SHP77 (cell line): Measurements from ENCODE around the gene BARX2.
"Not testable (repeated sequence)": the region's sequence is repeated elsewhere in the genome, so short reads cannot be mapped to it uniquely, and the experiment has no call there.

Source experiments
- DNase-seq, 2 experiments: peaks; one replicate each; lab custom pipeline; 2025; lab: John Stamatoyannopoulos, UW

The BARX2 gene, protein sequence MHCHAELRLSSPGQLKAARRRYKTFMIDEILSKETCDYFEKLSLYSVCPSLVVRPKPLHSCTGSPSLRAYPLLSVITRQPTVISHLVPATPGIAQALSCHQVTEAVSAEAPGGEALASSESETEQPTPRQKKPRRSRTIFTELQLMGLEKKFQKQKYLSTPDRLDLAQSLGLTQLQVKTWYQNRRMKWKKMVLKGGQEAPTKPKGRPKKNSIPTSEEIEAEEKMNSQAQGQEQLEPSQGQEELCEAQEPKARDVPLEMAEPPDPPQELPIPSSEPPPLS

GRCh38 chr11:129375751-129376657 lies at the start of gene BARX2:
BARX2 (plus strand) TSS chr11:129375848; CDS start chr11:129376036, 188 bp downstream.
- DNase-seq, result no peak

- no peak for DNase-seq
Measured at GRCh38 chr11:129326921-129327320, 48.7 kb upstream of the BARX2 start.

DNA sequence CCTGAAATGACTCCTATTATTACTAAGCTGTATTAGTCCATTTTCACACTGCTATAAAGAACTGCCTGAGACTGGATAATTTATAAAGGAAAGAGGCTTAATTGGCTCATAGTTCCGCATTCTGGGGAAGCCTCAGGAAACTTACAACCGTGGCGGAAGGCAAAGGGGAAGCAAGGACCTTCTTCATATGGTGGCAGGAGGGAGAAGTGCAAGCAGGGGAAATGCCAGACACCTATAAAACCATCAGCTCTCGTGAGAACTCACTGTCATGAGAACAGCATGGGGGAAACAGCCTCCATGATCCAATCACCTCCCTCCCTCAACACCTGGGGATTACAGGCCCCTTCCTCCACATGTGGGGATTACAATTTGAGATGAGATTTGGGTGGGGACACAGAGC lies 47.9 kb upstream of the BARX2 start:
- not testable (repeated sequence) for DNase-seq

DNA sequence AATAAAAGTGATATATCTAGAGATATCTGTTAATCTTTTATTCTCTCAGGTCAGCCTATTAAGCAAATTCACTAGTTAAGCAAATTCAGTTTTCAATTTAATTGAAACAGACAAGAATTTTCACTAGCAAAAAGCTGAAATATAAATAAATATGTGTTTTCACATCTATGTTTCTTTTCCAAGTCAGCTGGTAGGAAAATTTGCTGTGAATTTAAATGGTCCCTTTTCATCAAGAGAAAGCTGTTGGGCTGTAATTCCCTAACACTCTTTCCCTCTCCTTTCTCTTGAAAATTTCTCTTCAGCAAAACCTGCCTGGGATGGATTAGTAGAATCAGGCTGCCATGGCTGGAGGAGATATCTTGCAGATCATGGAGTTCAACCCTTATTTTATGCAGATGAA lies 46.9 kb upstream of the BARX2 start:
- DNase-seq, result no peak

GRCh38 chr11:129331217-129331616 lies 44.4 kb upstream of the BARX2 start:
- no peak for DNase-seq

DNA sequence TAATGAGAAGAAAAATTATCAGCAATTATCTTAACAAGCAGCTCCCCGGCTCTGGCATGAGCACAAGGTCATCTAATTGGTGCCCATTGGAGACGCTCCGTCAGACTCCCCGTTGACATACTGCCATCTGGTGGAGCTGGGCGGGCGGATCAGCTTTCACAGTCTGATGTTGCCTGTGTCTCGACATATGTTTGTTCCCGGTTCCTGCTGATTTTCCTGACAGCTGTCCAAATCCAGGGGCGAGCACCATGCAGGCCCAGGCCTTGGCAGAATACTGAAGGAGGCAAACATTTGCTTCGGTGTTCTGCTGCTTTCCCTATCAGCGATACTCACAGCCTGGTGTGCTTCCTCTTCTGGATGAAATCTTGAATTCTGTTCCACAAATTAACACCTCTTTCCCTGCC lies 43.8 kb upstream of the BARX2 start:
- peak; percentile 86 to 91 for DNase-seq

DNA sequence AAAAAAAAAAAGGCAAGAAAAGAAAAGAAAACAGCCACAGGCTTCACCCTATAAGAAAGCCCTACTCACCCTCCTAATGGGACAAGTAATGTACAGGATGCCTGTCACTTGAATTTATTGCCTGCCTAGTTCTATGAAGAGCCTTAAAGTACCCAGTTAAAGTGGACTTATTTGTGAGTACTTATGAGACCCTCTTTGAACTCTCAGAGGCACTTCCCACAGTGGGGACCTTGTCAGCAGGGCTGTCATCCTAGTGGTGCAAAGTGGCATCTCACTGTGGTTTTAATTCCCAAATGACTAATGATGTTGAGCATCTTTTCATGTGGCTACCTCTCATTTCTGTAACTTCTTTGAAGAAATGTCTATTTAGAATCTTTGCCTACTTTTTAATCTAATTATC lies 41.8 kb upstream of the BARX2 start:
- DNase-seq, result no peak

DNA sequence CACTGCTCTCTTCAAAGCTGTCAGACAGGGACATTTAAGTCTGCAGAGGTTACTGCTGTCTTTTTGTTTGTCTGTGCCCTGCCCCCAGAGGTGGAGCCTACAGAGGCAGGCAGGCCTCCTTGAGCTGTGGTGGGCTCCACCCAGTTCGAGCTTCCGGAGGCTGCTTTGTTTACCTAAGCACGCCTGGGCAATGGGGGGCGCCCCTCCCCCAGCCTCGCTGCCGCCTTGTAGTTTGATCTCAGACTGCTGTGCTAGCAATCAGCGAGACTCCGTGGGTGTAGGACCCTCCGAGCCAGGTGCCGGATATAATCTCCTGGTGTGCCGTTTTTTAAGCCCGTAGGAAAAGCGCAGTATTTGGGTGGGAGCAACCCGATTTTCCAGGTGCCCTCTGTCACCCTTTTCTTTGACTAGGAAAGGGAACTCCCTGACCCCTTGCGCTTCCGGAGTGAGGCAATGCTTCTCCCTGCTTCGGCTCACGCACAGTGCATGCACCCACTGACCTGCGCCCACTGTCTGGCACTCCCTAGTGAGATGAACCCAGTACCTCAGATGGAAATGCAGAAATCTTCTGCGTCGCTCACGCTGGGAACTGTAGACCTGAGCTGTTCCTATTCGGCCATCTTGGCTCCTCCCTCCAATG lies 31.2 kb upstream of the BARX2 start:
- peak; percentile 42 to 46 for DNase-seq

- no peak for DNase-seq
Measured at GRCh38 chr11:129346916-129347315, 28.7 kb upstream of the BARX2 start.

GRCh38 chr11:129348813-129349212 lies 26.8 kb upstream of the BARX2 start:
- no peak for DNase-seq

DNA sequence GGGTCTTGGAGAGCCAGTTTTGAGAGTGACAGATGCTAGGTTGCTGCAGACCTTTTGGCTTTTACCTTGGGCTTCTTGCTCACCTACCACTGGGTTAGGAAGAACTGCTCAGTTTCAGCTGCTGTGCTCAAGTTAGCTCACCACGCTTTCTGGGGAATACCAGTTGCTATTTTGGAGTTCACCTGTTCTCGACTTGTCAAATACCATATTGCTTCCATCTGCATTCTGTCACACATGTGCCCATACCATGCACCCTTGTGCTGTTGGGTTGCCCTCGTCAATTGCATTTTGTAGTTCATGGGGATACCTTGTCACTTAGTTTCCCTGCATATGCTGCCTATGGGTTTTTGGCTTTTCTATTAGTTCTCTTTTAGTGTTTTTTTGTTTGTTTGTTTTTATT lies 23.0 kb upstream of the BARX2 start:
- DNase-seq, result no peak

- DNase-seq, result no peak
Measured at GRCh38 chr11:129354691-129355090, 21.0 kb upstream of the BARX2 start.

- no peak for DNase-seq
Measured at GRCh38 chr11:129359748-129360147, 15.9 kb upstream of the BARX2 start.

DNA sequence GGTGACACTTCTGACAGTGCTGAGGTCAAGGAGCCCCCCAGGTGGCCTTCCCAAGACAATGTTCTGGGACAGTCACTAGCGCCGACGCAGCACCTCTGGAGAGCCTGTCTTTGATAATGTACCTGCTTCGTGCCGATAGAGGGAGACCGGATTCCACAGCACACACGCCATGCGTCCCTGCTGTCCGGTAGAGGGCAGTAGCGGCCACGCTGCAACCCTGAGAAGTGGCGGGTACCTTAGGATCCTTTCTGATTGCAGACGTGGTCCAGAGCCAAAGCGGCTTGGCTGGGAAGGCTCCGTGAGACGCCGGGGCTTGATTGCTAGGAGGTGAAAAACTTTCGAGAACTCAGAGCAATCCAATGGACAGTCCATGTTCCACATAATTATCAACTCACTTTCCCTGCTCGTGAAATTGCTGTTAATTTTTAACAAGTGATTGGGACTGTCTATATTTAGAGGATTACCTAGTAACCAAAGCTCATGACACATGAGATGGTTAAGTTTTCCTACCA lies 11.4 kb upstream of the BARX2 start:
- peak; percentile 84 to 89 for DNase-seq

DNA sequence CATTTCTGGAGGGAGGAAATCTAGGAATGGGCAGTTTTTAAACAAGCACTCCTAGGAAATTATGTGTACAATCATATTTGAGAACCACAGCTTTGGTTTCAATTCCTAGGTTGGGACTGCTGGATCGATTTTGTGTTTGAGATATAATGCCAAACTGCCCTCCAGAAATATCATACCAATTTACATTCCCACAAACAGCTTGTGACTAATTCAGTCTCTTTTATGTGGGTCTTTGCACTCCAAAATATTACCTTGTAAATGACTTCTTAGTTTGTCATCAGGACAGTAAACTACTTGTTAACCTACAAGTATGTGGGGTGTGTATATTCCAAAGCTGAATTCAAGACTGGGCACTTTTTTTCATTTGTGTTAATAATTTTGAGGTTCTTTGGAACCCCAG lies 9.8 kb upstream of the BARX2 start:
- no peak for DNase-seq

DNA sequence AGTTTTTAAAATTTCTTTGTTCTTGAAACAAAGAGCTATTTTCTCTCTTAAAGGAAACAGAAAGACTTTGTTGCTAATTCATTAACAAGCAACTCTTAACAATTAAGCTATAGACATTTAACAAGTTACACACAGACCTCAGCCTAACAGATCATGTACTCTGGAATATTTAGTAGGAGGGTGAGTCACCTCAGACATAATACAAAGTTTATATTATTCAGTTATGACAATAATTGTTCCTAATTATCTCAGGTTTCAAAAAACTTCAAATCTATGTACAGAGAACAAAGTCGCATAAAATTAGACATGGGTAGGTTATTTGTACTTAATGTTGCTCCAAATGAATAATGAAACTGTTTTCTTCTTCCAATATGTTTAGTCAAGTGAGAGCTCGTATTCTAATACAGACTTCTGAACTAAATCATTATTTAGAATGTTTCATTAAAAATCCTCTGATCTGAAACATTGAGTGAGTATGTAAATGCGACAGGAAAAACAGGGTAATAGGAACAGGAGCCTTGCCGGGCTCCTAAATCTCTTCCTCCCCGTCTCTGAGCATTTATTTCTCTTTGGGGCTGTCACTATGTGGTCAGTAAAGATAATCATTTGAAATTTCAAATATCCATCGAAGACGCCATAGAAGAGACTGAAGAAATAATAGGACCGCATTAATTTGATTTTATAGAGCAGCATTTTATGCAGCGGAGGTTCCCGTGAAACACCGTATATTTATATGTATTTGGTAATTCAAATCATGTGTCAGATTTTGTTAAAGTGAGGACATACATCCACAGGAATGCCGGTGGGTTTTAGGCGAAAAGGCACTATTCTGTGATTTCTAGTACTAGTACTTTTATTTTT lies 8.7 kb upstream of the BARX2 start:
- DNase-seq, result no peak

DNA sequence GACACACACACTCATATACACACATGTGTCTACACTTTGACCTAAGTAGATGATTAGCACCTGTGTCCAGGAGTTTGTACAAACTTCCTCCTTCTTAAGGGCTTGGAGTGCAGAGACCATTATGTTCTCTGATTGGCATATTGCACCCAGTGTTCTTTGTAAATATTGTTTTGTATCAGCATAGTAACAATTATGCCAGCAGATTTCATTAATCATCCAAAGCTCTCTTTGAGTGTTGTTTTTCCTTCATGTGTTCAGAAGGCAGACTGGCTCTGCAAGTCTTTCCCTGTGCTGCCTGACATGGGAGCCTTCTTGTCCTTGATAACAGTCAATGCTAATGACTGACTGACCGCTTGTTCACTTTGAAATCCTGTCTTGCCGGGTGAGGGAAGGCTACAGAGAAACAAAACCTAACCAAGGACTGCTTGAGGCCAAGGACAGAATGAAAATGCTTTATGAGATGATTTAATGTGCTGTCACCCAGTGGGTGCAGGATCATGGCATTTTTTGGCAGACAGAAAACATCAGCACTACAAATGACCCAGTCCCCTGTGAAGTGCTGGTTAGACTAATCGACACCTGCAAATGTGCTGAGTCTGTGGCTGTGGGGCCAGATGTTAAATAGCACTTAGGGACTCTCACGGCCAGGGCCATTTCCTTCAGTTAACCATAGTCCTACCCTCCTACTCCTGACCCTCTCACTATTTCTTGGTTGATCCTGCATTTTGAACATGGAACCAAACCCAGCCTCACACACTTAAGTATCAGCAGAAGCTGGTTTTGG lies 6.6 kb upstream of the BARX2 start:
- DNase-seq, result no peak

DNA sequence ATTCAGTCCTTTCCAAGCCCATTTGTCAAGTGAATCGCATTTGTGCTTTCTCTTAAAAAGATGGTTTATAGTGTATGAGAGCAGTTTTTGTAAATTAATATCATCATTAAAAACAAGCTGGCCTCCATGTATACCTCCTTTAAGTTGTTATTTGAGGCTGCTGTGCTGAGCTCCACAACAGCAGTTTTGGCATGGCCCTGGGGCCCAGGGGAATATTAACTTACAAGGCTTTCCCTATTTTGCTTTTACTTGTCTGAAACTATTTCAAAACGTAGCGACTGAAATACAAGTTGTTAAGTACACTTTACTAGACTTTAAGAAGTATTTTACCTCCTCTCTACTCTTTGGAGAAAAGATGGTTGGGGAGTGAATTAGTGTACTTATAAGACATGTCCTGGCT lies 4.9 kb upstream of the BARX2 start:
- DNase-seq, result no peak

DNA sequence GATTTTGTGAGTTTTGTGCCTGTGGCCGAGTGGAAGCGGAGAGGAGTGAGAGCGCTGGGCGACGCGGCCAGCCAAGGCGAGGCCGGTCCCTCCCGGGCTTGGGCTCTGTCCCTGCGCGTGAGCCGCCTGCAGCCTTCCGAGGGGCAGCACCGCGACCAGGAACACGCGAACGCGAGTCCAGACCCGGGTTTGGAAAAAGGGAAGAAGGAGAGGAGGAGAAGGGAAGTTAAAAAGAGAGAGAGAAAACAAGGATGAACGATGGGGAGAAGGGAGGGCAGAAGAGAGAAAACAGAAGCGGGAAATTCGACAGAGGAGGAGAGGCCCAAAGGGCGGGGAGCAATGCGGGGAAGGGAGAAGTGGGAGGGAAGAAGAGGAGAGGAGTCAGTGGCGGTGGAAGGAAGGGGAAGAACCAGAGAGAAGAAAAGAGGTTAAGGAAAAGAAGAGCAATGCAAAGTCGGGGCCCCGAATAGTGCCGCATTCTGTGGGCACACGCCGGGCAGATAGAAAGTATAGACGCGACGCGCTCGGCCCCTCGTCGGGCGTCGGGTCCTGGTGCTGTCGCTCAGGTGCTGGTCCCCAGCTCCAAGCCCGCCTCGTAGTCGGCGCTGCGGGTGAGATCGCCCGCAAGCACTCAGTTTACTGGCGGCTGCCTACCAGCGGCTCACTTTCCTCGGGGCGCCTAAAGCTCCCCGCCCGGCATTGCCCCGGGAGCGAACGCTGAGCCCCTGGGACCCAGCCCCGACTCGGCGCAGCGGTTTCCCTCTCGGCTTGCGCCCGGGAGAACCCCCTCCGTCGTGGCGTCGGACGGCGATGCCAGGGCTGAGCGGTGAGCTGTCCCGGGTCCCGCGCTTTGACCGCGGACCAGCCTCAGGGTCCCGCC lies 2.8 kb upstream of the BARX2 start:
- DNase-seq, result no peak

GRCh38 chr11:129373489-129373953 lies 2.1 kb upstream of the BARX2 start:
- no peak for DNase-seq
